HG02571 (cell line): Measurements from ENCODE around the gene ISM1.

ENCODE experiments used
- ATAC-seq: cut with Tn5 transposase; IDR thresholded peaks from one replicate; pipeline ENCODE4 v1.9.1; 2021; ENCODE audit warnings: mild to moderate bottlenecking, moderate library complexity; ENCODE audit not compliant: unreplicated experiment

Gene ISM1

GRCh38 chr20:13302647-13303450, 81.8 kb downstream of the ISM1 start:
- peak; percentile 74 for ATAC-seq

DNA sequence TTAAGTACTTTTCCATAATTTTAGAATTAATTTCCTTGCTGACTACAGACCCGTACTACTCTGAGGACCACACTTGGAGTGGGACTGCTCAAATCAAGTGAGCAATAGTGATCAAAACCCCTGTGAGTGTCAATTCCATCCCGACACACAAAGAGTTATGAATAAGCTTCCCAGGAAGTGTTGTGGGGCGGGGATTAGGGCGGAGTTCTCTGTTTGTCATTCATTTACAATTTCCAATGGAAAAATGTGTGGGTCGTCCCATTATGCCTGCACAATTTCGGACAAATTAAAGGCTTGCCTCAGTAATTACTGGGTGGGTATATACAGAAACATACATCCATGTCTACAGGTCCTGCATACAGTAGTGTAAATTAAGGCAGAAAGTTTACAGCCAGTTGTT, 84.2 kb downstream of the ISM1 start:
- ATAC-seq = no peak

GRCh38 chr20:13307562-13308163, 86.6 kb downstream of the ISM1 start:
- ATAC-seq = no peak

DNA sequence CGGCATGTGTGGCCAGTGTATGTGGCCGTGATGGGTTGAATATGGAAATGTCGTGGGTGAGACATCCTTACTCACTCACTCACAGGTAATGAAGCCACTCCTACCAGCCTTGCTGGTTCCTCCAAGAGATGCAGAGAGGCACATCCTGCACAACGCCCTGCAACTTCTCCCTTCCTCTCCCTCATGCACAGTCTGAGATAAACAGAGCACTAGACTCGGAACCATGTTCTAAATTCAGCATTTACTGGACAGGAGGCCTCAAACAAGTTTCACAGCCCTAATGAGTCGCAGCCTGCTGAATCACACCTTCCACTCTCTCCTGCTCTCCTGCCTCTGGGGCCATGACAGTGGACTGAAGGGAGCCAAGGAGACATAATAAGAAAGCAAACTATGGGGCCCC, 91.2 kb downstream of the ISM1 start:
- ATAC-seq = no peak

DNA sequence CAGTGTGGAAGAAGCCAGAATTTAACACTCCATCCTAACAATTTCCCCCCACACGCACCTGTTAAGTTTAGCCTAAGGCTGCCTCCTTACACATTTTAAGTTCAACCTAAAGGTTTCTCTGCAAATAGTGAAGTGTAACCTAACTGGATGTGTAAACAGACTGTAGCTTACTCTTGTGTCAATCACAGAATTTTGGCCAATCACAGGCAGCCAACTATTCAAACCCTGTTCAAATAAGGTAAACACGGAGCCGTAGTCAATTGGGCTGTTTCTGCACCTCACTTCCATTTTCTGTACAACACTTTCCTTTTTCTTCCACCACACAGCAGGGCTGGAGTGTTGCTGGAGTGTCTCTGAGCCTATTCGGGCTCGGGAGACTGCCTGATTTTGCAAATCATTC, 92.1 kb downstream of the ISM1 start:
- ATAC-seq = no peak

DNA sequence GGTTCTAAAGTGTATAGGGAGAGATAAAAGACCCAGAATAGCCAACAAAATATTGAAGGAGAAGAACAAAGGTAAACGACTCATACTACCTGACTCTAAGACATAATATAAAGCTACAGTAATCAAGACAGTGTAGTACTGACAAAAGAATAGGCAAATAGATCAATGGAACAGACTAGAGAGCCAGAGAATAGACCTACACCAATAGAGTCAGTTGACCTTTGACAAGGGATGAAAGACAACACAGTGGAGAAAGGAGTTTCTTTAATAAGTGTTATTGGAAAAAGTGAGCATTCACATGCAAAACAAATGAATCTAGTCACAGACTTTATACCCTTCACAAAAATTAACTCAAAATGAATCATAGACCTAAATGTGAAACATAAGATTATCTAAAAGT, 96.4 kb downstream of the ISM1 start:
- no peak for ATAC-seq

GRCh38 chr20:13318871-13319521, 97.9 kb downstream of the ISM1 start:
- no peak for ATAC-seq

GRCh38 chr20:13320702-13321101, 99.6 kb downstream of the ISM1 start:
- no peak for ATAC-seq

GRCh38 chr20:13321416-13321815, 100.3 kb downstream of the ISM1 start:
- ATAC-seq = no peak

DNA sequence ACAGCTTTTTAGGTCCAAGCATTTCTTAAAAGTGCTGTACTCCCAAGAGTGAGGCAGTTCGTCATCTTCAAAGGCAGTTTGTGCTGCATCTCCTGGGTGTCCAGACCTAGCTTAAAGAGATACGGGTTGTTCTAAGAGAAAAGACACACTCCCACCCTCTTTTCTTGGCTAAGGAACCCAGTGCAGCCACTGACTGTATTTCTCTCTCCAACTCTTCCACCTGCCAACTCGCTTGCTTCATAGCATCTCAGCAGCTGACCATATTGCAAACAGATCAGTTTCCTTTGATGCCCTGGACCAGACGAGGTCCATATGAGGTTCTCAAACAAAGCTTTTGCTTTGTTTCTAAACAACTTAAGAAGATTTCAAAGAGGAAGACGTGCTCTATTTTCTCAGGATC, 101.1 kb downstream of the ISM1 start:
- ATAC-seq = no peak

DNA sequence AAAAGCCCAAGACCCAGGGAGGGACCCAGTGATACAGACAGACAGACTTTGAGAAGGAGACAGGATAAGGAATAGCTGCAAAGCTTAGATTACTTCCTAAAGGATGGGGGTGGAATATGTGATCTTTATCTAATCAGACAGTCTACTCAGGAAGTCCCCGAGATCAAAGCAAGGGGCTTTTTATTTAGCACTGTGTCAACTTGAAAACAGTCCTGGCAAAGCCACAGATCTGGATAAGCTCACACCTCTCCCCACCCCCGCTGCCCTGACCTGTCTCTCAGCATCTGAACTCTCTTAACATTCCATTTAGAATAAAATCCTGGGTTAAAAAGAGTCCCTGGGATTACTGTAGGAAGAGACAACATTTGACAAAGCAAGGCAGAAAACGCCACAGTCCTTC, 101.5 kb downstream of the ISM1 start:
- ATAC-seq = no peak

GRCh38 chr20:13325033-13325432, 104.0 kb downstream of the ISM1 start:
- ATAC-seq = no peak

- no peak for ATAC-seq
These were observed 104.8 kb downstream of the ISM1 start for GRCh38 chr20:13325796-13326340.

DNA sequence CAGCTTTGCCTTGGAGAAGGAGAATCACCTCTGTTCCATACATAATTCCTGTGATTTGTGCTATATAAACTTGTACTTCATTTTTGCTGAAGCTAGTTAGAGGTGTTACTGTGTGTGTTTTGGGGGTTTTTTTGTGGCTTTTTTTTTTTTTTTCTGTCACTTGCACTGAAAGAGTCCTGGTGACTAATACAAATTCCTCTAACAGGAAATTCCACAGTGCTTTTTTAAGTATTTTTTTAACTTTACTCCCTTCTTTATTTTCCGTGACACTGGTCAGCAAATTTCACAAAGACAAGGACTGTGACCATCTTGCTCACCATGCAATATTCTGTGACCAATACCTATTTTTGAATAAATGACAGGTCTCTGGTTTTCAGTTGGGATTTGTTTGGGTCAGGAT, 110.5 kb downstream of the ISM1 start:
- no peak for ATAC-seq

DNA sequence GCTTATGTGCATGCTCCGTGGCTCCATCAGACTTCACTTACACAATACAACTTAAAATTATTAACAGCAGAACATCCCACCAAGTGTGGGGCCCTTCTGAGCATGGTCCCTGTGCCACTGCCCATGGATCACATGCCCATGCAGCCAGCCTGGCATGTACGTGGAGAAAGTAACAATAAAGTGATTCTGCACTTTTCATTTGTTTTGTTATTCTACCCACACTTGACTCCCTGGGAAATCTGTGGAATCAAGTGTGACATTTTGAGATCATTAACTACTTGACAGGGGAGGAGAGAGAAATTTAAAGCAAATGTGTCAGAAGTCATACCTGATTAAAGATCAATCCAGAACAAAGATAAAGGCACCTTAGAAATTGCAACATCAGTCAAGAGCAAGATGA, 112.0 kb downstream of the ISM1 start:
- no peak for ATAC-seq

GRCh38 chr20:13333793-13334192, 112.7 kb downstream of the ISM1 start:
- no peak for ATAC-seq

- peak; percentile 61 for ATAC-seq
These were observed 115.4 kb downstream of the ISM1 start for GRCh38 chr20:13336308-13337089.

GRCh38 chr20:13337090-13337784, 116.2 kb downstream of the ISM1 start:
- no peak for ATAC-seq

- no peak for ATAC-seq
These were observed 117.1 kb downstream of the ISM1 start for GRCh38 chr20:13338097-13338661.

DNA sequence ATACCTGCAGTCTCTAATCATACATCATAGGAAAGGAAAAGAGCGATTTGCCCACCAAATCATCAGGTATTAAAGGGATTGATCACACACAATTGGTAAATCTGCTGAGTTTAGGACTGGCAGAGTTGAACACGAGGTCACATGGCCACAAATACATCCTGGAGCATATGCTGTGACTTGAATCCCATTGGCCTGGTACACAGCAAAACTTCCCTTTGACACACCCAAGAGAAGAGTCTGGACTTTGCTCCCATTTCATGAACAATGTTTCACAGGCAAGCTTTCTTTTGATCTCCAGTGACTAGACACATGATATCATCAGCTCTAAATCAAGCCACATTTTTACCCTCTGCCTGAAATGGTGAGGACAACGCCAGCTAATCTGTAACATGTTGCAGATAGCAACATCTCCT, 117.9 kb downstream of the ISM1 start:
- no peak for ATAC-seq
